Measurements from ENCODE around the gene ARVCF. TPM values are rescaled to one million over a fixed set of nuclear protein-coding genes. Genes with fewer than 3 reads are reported as not detected.

The ARVCF gene
- total RNA-seq, 1 experiment from 2014 or later: 4.3 TPM

- H3K36me3 ChIP-seq (ENCODE audit: insufficient read depth, low read length): 0 out of 2 replicates have a peak, but pooled peaks cover 3% of the 10 kb centered on the region
- H3K4me1 ChIP-seq (ENCODE audit: low read length): no peaks in the 10 kb centered on the region
- H3K79me2 ChIP-seq (ENCODE audit: low read length): no peaks in the 10 kb centered on the region
- no peaks in the 10 kb centered on the region for H4K20me1 ChIP-seq (ENCODE audit: insufficient read depth, low read depth, low read length)
- no peak for DNase-seq
- H2AFZ ChIP-seq (ENCODE audit: low read length): no peak overlapping the region
- H3K9me2 ChIP-seq (replicated peaks; ENCODE audit: insufficient read depth, low read length): no peaks in the 10 kb centered on the region
- no peak overlapping the region for H3K4me3 ChIP-seq (ENCODE audit: low read length)
- no peaks in the 10 kb centered on the region for H3K27me3 ChIP-seq (ENCODE audit: low read length)
- H3K27ac ChIP-seq (ENCODE audit: low read length): no peak overlapping the region
- no peak overlapping the region for H3K4me2 ChIP-seq (ENCODE audit: low read depth, low read length, poor library complexity, severe bottlenecking)
- no peak overlapping the region for H3K9ac ChIP-seq (ENCODE audit: low read length)
- H3K9me3 ChIP-seq (ENCODE audit: low read length): no peaks in the 10 kb centered on the region
These were observed 44.8 kb upstream of the ARVCF start for GRCh38 chr22:20061481-20061861.

GRCh38 chr22:20060700-20061480, 44.3 kb upstream of the ARVCF start:
- H3K4me3 ChIP-seq (ENCODE audit: low read length): no peak overlapping the region
- no peak overlapping the region for H3K9ac ChIP-seq (ENCODE audit: low read length)
- DNase-seq: peak; percentile 50
- no peaks in the 10 kb centered on the region for H3K4me1 ChIP-seq (ENCODE audit: low read length)
- no peak overlapping the region for H2AFZ ChIP-seq (ENCODE audit: low read length)
- H3K9me3 ChIP-seq (ENCODE audit: low read length): no peaks in the 10 kb centered on the region
- H3K27me3 ChIP-seq (ENCODE audit: low read length): no peaks in the 10 kb centered on the region
- no peaks in the 10 kb centered on the region for H4K20me1 ChIP-seq (ENCODE audit: insufficient read depth, low read depth, low read length)
- H3K9me2 ChIP-seq (replicated peaks; ENCODE audit: insufficient read depth, low read length): no peaks in the 10 kb centered on the region
- H3K36me3 ChIP-seq (ENCODE audit: insufficient read depth, low read length): 0 out of 2 replicates have a peak, but pooled peaks cover 3% of the 10 kb centered on the region
- no peak overlapping the region for H3K27ac ChIP-seq (ENCODE audit: low read length)
- H3K79me2 ChIP-seq (ENCODE audit: low read length): no peaks in the 10 kb centered on the region
- no peak overlapping the region for H3K4me2 ChIP-seq (ENCODE audit: low read depth, low read length, poor library complexity, severe bottlenecking)

GRCh38 chr22:20058989-20059770, 42.6 kb upstream of the ARVCF start:
- DNase-seq: no peak
- Histone ChIP-seq H3K4me3 (ENCODE audit: low read length) (no peak overlapping the region), H3K36me3 (ENCODE audit: insufficient read depth, low read length) (peaks cover 6% of the 10 kb centered on the region; the same call in 1 of the 2 replicates), H3K4me2 (ENCODE audit: low read depth, low read length, poor library complexity, severe bottlenecking) (no peak overlapping the region), H3K9me2 (replicated peaks; ENCODE audit: insufficient read depth, low read length) (no peaks in the 10 kb centered on the region), H3K9ac (ENCODE audit: low read length) (no peak overlapping the region), H2AFZ (ENCODE audit: low read length) (no peak overlapping the region), H3K4me1 (ENCODE audit: low read length) (no peaks in the 10 kb centered on the region), H3K9me3 (ENCODE audit: low read length) (no peaks in the 10 kb centered on the region), H3K27me3 (ENCODE audit: low read length) (no peaks in the 10 kb centered on the region), H3K79me2 (ENCODE audit: low read length) (no peaks in the 10 kb centered on the region), H4K20me1 (ENCODE audit: insufficient read depth, low read depth, low read length) (no peaks in the 10 kb centered on the region), H3K27ac (ENCODE audit: low read length) (no peak overlapping the region)

- DNase-seq: no peak
- Histone ChIP-seq H2AFZ (ENCODE audit: low read length) (no peak overlapping the region), H3K9ac (ENCODE audit: low read length) (no peak overlapping the region), H3K9me3 (ENCODE audit: low read length) (no peaks in the 10 kb centered on the region), H3K36me3 (ENCODE audit: insufficient read depth, low read length) (peaks cover 6% of the 10 kb centered on the region; the same call in 1 of the 2 replicates), H3K9me2 (replicated peaks; ENCODE audit: insufficient read depth, low read length) (no peaks in the 10 kb centered on the region), H3K4me1 (ENCODE audit: low read length) (no peaks in the 10 kb centered on the region), H4K20me1 (ENCODE audit: insufficient read depth, low read depth, low read length) (no peaks in the 10 kb centered on the region), H3K4me3 (ENCODE audit: low read length) (no peak overlapping the region), H3K27me3 (ENCODE audit: low read length) (no peaks in the 10 kb centered on the region), H3K79me2 (ENCODE audit: low read length) (no peaks in the 10 kb centered on the region), H3K27ac (ENCODE audit: low read length) (no peak overlapping the region), H3K4me2 (ENCODE audit: low read depth, low read length, poor library complexity, severe bottlenecking) (no peak overlapping the region)
These were observed 41.1 kb upstream of the ARVCF start for GRCh38 chr22:20057596-20058268.

GRCh38 chr22:20056696-20057386, 40.2 kb upstream of the ARVCF start:
- H2AFZ ChIP-seq (ENCODE audit: low read length): no peak overlapping the region
- no peak overlapping the region for H3K4me3 ChIP-seq (ENCODE audit: low read length)
- DNase-seq: no peak
- H3K9me2 ChIP-seq (replicated peaks; ENCODE audit: insufficient read depth, low read length): no peaks in the 10 kb centered on the region
- H4K20me1 ChIP-seq (ENCODE audit: insufficient read depth, low read depth, low read length): no peaks in the 10 kb centered on the region
- H3K27ac ChIP-seq (ENCODE audit: low read length): no peak overlapping the region
- no peak overlapping the region for H3K4me2 ChIP-seq (ENCODE audit: low read depth, low read length, poor library complexity, severe bottlenecking)
- H3K9ac ChIP-seq (ENCODE audit: low read length): no peak overlapping the region
- H3K4me1 ChIP-seq (ENCODE audit: low read length): no peaks in the 10 kb centered on the region
- H3K36me3 ChIP-seq (ENCODE audit: insufficient read depth, low read length): peaks cover 6% of the 10 kb centered on the region; the same call in 1 of the 2 replicates
- no peaks in the 10 kb centered on the region for H3K79me2 ChIP-seq (ENCODE audit: low read length)
- no peaks in the 10 kb centered on the region for H3K9me3 ChIP-seq (ENCODE audit: low read length)
- H3K27me3 ChIP-seq (ENCODE audit: low read length): no peaks in the 10 kb centered on the region

GRCh38 chr22:20056161-20056560, 39.5 kb upstream of the ARVCF start:
- Histone ChIP-seq H3K4me1 (ENCODE audit: low read length) (no peaks in the 10 kb centered on the region), H2AFZ (ENCODE audit: low read length) (no peak overlapping the region), H3K4me2 (ENCODE audit: low read depth, low read length, poor library complexity, severe bottlenecking) (no peak overlapping the region), H3K27me3 (ENCODE audit: low read length) (no peaks in the 10 kb centered on the region), H3K4me3 (ENCODE audit: low read length) (no peak overlapping the region), H3K9ac (ENCODE audit: low read length) (no peak overlapping the region), H3K79me2 (ENCODE audit: low read length) (no peaks in the 10 kb centered on the region), H3K27ac (ENCODE audit: low read length) (no peak overlapping the region), H3K36me3 (ENCODE audit: insufficient read depth, low read length) (peaks cover 3% of the 10 kb centered on the region; the same call in 1 of the 2 replicates), H3K9me2 (replicated peaks; ENCODE audit: insufficient read depth, low read length) (no peaks in the 10 kb centered on the region), H3K9me3 (ENCODE audit: low read length) (no peaks in the 10 kb centered on the region), H4K20me1 (ENCODE audit: insufficient read depth, low read depth, low read length) (no peaks in the 10 kb centered on the region)
- DNase-seq: no peak

- no peaks in the 10 kb centered on the region for H3K79me2 ChIP-seq (ENCODE audit: low read length)
- no peaks in the 10 kb centered on the region for H3K4me1 ChIP-seq (ENCODE audit: low read length)
- H3K4me2 ChIP-seq (ENCODE audit: low read depth, low read length, poor library complexity, severe bottlenecking): no peak overlapping the region
- H3K4me3 ChIP-seq (ENCODE audit: low read length): no peak overlapping the region
- DNase-seq: no peak
- H2AFZ ChIP-seq (ENCODE audit: low read length): no peak overlapping the region
- no peak overlapping the region for H3K9ac ChIP-seq (ENCODE audit: low read length)
- no peak overlapping the region for H3K27ac ChIP-seq (ENCODE audit: low read length)
- H3K36me3 ChIP-seq (ENCODE audit: insufficient read depth, low read length): peaks cover 3% of the 10 kb centered on the region; the same call in 1 of the 2 replicates
- H3K9me3 ChIP-seq (ENCODE audit: low read length): no peaks in the 10 kb centered on the region
- no peaks in the 10 kb centered on the region for H3K9me2 ChIP-seq (replicated peaks; ENCODE audit: insufficient read depth, low read length)
- no peaks in the 10 kb centered on the region for H3K27me3 ChIP-seq (ENCODE audit: low read length)
- H4K20me1 ChIP-seq (ENCODE audit: insufficient read depth, low read depth, low read length): no peaks in the 10 kb centered on the region
These were observed 39.0 kb upstream of the ARVCF start for GRCh38 chr22:20055654-20056053.
